Measurements from ENCODE around the gene CHKA. TPM values are rescaled to one million over a fixed set of nuclear protein-coding genes. Genes with fewer than 3 reads are reported as not detected.

The CHKA gene
- total RNA-seq, 1 experiment from 2014 or later = 36.1 TPM

GRCh38 chr11:68028802-68029545 is 92.2 kb downstream of the CHKA start:
- H3K27me3 ChIP-seq (replicated peaks) = no peaks in the 10 kb centered on the region
- peaks cover 78% of the 10 kb centered on the region for H3K36me3 ChIP-seq
- DNase-seq (ENCODE audit: low read depth in 1 of 2, low spot score in 2 of 2) = peak in 1 of 2 experiments; percentile 51
- no peak overlapping the region for H3K4me3 ChIP-seq
- peak overlapping the region; percentile 80 for H3K27ac ChIP-seq
- H3K9me3 ChIP-seq (replicated peaks) = no peaks in the 10 kb centered on the region
- H3K4me1 ChIP-seq (replicated peaks) = peaks cover 51% of the 10 kb centered on the region

- no peak overlapping the region for H3K4me3 ChIP-seq
- peaks cover 51% of the 10 kb centered on the region for H3K4me1 ChIP-seq (replicated peaks)
- H3K36me3 ChIP-seq = peaks cover 70% of the 10 kb centered on the region
- H3K9me3 ChIP-seq (replicated peaks) = no peaks in the 10 kb centered on the region
- no peak for DNase-seq (ENCODE audit: low read depth in 1 of 2, low spot score in 2 of 2)
- H3K27me3 ChIP-seq (replicated peaks) = no peaks in the 10 kb centered on the region
- H3K27ac ChIP-seq = peak overlapping the region; percentile 80
These were observed 93.5 kb downstream of the CHKA start for GRCh38 chr11:68027667-68028066.

GRCh38 chr11:68026391-68027105 is 94.6 kb downstream of the CHKA start:
- no peaks in the 10 kb centered on the region for H3K27me3 ChIP-seq (replicated peaks)
- peaks cover 65% of the 10 kb centered on the region for H3K36me3 ChIP-seq
- DNase-seq (ENCODE audit: low read depth in 1 of 2, low spot score in 2 of 2) = no peak
- H3K27ac ChIP-seq = no peak overlapping the region
- no peak overlapping the region for H3K4me3 ChIP-seq
- H3K4me1 ChIP-seq (replicated peaks) = peaks cover 45% of the 10 kb centered on the region
- no peaks in the 10 kb centered on the region for H3K9me3 ChIP-seq (replicated peaks)

DNA sequence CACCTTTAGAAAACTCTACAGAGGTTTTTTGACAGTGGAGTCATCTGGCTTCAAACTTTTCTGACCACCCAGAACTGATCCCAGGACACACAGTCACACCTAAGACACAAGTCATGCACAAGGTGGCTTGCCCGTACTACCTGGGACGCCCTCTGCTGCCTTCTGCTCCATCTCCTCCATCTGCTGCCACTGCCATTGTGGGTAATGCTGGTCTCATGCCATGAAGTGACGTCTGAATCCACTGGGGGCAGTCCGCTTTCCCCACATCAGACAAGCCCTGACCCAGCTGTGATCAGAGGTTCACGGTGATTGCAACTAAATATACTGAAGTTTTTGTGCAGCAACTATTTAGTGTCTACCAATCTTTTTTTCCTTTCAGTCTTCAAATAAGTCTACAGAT is 96.1 kb downstream of the CHKA start:
- no peaks in the 10 kb centered on the region for H3K9me3 ChIP-seq (replicated peaks)
- H3K27ac ChIP-seq = no peak overlapping the region
- no peaks in the 10 kb centered on the region for H3K27me3 ChIP-seq (replicated peaks)
- no peak overlapping the region for H3K4me3 ChIP-seq
- H3K36me3 ChIP-seq = peaks cover 57% of the 10 kb centered on the region
- peaks cover 48% of the 10 kb centered on the region for H3K4me1 ChIP-seq (replicated peaks)
- DNase-seq (ENCODE audit: low read depth in 1 of 2, low spot score in 2 of 2) = no peak

DNA sequence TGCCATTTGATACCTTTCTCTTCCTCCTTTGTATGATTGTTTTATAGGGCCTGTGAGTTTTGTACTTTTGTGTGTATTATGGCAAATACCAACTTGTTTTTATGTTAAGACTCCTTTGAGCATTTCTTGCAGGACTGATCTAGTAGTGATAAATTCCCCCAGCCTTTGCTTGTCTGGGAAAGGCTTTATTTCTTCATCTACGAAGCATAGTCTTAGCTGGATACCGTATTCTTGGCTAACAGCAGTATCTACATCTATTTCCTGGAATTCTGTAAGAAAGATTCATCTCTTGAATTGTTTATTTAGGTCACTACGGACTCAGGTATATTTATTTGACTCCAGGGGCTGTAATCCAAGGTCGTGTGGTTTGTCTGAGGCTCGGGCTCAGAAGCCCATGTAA is 96.7 kb downstream of the CHKA start:
- Histone ChIP-seq H3K4me1 (replicated peaks) (peaks cover 44% of the 10 kb centered on the region), H3K9me3 (replicated peaks) (no peaks in the 10 kb centered on the region), H3K36me3 (peaks cover 57% of the 10 kb centered on the region), H3K4me3 (no peak overlapping the region), H3K27ac (no peak overlapping the region), H3K27me3 (replicated peaks) (no peaks in the 10 kb centered on the region)
- no peak for DNase-seq (ENCODE audit: low read depth in 1 of 2, low spot score in 2 of 2)

DNA sequence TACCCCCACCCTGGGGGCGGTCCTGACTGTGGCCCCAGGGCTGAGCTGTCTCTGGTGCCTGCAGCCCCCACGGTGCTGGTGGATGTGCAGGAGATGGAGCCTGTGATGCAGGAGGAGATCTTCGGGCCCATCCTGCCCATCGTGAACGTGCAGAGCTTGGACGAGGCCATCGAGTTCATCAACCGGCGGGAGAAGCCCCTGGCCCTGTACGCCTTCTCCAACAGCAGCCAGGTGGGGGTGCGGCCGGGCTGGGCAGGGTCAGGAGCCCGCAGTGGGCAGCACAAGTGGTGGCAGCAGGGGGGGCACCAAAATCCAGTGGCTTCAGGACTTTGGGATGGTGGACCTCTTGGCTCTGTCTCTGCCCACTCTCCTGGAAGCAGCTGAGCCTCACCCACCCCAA is 98.7 kb downstream of the CHKA start:
- no peak for DNase-seq (ENCODE audit: low read depth in 1 of 2, low spot score in 2 of 2)
- peaks cover 46% of the 10 kb centered on the region for H3K36me3 ChIP-seq
- no peak overlapping the region for H3K4me3 ChIP-seq
- H3K27me3 ChIP-seq (replicated peaks) = no peaks in the 10 kb centered on the region
- no peaks in the 10 kb centered on the region for H3K9me3 ChIP-seq (replicated peaks)
- peaks cover 25% of the 10 kb centered on the region for H3K4me1 ChIP-seq (replicated peaks)
- no peak overlapping the region for H3K27ac ChIP-seq

DNA sequence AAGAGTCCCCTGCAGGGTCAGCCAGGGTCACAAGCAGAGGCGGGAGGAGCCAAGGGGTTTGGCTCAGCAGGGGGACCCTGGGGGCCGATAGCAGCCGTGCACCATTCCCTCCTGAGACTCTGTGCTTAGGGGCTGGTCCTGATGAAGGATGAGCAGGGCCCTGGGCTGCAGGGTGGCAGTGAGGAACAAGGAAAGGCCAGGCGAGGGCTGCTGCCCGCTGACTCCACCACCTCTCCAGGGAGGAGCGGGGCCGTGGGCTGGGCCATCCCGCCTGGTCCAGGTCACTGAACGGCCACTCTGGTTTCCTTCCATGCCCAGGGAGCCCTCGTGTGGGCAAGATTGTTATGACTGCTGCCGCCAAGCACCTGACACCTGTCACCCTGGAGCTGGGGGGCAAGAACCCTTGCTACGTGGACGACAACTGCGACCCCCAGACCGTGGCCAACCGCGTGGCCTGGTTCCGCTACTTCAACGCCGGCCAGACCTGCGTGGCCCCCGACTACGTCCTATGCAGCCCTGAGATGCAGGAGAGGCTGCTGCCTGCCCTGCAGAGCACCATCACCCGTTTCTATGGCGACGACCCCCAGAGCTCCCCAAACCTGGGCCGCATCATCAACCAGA is 99.9 kb downstream of the CHKA start:
- Histone ChIP-seq H3K4me1 (replicated peaks) (peaks cover 19% of the 10 kb centered on the region), H3K4me3 (no peak overlapping the region), H3K27ac (no peak overlapping the region), H3K36me3 (peaks cover 35% of the 10 kb centered on the region), H3K27me3 (replicated peaks) (no peaks in the 10 kb centered on the region), H3K9me3 (replicated peaks) (no peaks in the 10 kb centered on the region)
- peak in 1 of 2 experiments; percentile 40 for DNase-seq (ENCODE audit: low read depth in 1 of 2, low spot score in 2 of 2)

- Histone ChIP-seq H3K9me3 (replicated peaks) (no peaks in the 10 kb centered on the region), H3K4me1 (replicated peaks) (peaks cover 18% of the 10 kb centered on the region), H3K36me3 (peaks cover 28% of the 10 kb centered on the region), H3K27ac (no peak overlapping the region), H3K27me3 (replicated peaks) (no peaks in the 10 kb centered on the region), H3K4me3 (no peak overlapping the region)
- peak in 1 of 2 experiments; percentile 55 for DNase-seq (ENCODE audit: low read depth in 1 of 2, low spot score in 2 of 2)
These were observed 100.6 kb downstream of the CHKA start for GRCh38 chr11:68020575-68020974.

- no peaks in the 10 kb centered on the region for H3K9me3 ChIP-seq (replicated peaks)
- no peak overlapping the region for H3K27ac ChIP-seq
- H3K4me3 ChIP-seq = no peak overlapping the region
- H3K4me1 ChIP-seq (replicated peaks) = peaks cover 17% of the 10 kb centered on the region
- H3K27me3 ChIP-seq (replicated peaks) = no peaks in the 10 kb centered on the region
- H3K36me3 ChIP-seq = peaks cover 21% of the 10 kb centered on the region
- no peak for DNase-seq (ENCODE audit: low read depth in 1 of 2, low spot score in 2 of 2)
These were observed 101.7 kb downstream of the CHKA start for GRCh38 chr11:68019486-68019885.

- Histone ChIP-seq H3K9me3 (replicated peaks) (no peaks in the 10 kb centered on the region), H3K27me3 (replicated peaks) (no peaks in the 10 kb centered on the region), H3K4me3 (no peak overlapping the region), H3K4me1 (replicated peaks) (peaks cover 24% of the 10 kb centered on the region), H3K27ac (no peak overlapping the region), H3K36me3 (peaks cover 20% of the 10 kb centered on the region)
- no peak for DNase-seq (ENCODE audit: low read depth in 1 of 2, low spot score in 2 of 2)
These were observed 102.4 kb downstream of the CHKA start for GRCh38 chr11:68018730-68019190.

DNA sequence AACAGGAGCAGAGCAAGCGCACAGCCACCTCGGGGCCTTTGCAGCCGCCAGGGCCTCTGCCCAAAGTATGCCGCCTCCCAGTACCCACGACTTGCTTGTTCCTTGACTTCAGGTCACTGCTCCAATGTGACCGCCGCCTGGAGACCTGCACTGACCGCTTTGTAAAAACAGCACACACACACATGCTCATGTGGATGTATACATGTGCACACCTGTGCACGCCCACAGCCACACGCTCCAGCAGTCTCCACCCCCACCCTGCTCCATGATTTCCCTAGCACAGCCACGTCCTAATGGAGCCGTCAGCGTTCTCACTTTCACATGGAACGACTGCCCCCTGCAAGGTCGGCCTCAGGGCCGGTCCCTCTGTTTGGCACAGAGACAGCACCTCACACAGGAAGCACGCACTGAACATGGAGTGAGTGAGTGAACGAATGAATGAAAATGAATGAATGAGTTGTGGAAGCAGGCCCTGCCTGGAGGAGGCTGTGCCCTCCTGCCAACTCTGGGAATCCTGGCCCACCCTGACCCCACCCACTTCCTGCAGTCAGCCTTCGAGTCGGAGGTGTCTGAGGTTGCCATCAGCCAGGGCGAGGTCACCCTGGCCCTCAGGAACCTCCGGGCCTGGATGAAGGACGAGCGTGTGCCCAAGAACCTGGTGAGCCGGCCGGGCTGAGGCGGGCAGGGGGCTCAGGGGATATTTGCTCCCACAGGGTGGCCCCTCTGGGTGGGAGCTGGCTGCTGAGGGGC is 103.0 kb downstream of the CHKA start:
- Histone ChIP-seq H3K4me1 (replicated peaks) (peaks cover 31% of the 10 kb centered on the region), H3K9me3 (replicated peaks) (no peaks in the 10 kb centered on the region), H3K27me3 (replicated peaks) (no peaks in the 10 kb centered on the region), H3K36me3 (peaks cover 22% of the 10 kb centered on the region), H3K27ac (no peak overlapping the region), H3K4me3 (no peak overlapping the region)
- no peak for DNase-seq (ENCODE audit: low read depth in 1 of 2, low spot score in 2 of 2)

- H3K27me3 ChIP-seq (replicated peaks) = no peaks in the 10 kb centered on the region
- H3K4me3 ChIP-seq = no peak overlapping the region
- no peak for DNase-seq (ENCODE audit: low read depth in 1 of 2, low spot score in 2 of 2)
- H3K36me3 ChIP-seq = peaks cover 23% of the 10 kb centered on the region
- H3K27ac ChIP-seq = no peak overlapping the region
- H3K4me1 ChIP-seq (replicated peaks) = peaks cover 40% of the 10 kb centered on the region
- no peaks in the 10 kb centered on the region for H3K9me3 ChIP-seq (replicated peaks)
These were observed 104.0 kb downstream of the CHKA start for GRCh38 chr11:68016904-68017817.
